Activated T-helper 2 cell treated with anti-CD3 and anti-CD28 coated beads, Interferon-gamma antibody, Interleukin-2, Interleukin-4, amounts not matched to agents 10 μg/mL and 5 μg/mL and 100 μg/mL, durations not matched to agents 14 hours and 24 hours and 36 hours (primary cell): ENCODE data around the gene NPAS3. TPM values are rescaled to one million over a fixed set of nuclear protein-coding genes. Genes with fewer than 3 reads are reported as not detected.

Experiments used
- DNase-seq: peaks from one replicate; pipeline ENCODE4 v3.0.0; 2021; ENCODE audit warnings: low spot score
- H3K27ac Mint-ChIP-seq: one replicate; pipeline ENCODE4 v1.8.0; 2021; ENCODE audit warnings: mixed read lengths
- H3K27me3 Mint-ChIP-seq: one replicate; pipeline ENCODE4 v1.8.0; 2021; ENCODE audit warnings: low read depth, mixed read lengths
- H3K36me3 Mint-ChIP-seq: one replicate; pipeline ENCODE4 v1.8.0; 2021; ENCODE audit warnings: low read depth, mixed read lengths
- H3K4me1 Mint-ChIP-seq: one replicate; pipeline ENCODE4 v1.8.0; 2021; ENCODE audit warnings: low read depth, mixed read lengths
- H3K4me3 Mint-ChIP-seq: one replicate; pipeline ENCODE4 v1.8.0; 2021; ENCODE audit warnings: low read depth, mild to moderate bottlenecking, moderate library complexity, mixed read lengths
- H3K9me3 Mint-ChIP-seq: one replicate; pipeline ENCODE4 v1.8.0; 2021; ENCODE audit warnings: mixed read lengths
- intact Hi-C: fragments of 100-400 bp; cut with micrococcal nuclease; formaldehyde crosslinking; loops from one replicate; pipeline ENCODE4 v1.15.1; 2023
- total RNA-seq: library from RNA; stranded (reverse); gene quantifications from 2 replicates; pipeline ENCODE4 v1.2.3, GENCODE V29; 2022

The NPAS3 gene
- total RNA-seq, 1 donor from 2014 or later, result not detected

- H3K36me3 Mint-ChIP-seq, result no peaks in the 10 kb centered on the region
- intact Hi-C loops, result no loop called here
- H3K4me1 Mint-ChIP-seq, result no peaks in the 10 kb centered on the region
- H3K4me3 Mint-ChIP-seq, result no peak overlapping the region
- no peaks in the 10 kb centered on the region for H3K27me3 Mint-ChIP-seq
- no peaks in the 10 kb centered on the region for H3K9me3 Mint-ChIP-seq
- no peak overlapping the region for H3K27ac Mint-ChIP-seq
- DNase-seq, result no peak
Observed at GRCh38 chr14:33123281-33123680, 184.6 kb downstream of the NPAS3 start.

GRCh38 chr14:33126433-33126832 is 187.8 kb downstream of the NPAS3 start:
- intact Hi-C loops, result no loop called here
- Mint-ChIP-seq H3K27me3 (no peaks in the 10 kb centered on the region), H3K4me1 (no peaks in the 10 kb centered on the region)

GRCh38 chr14:33127531-33127930 is 188.9 kb downstream of the NPAS3 start:
- intact Hi-C loops, result no loop called here
- no peaks in the 10 kb centered on the region for H3K4me1 Mint-ChIP-seq
- H3K9me3 Mint-ChIP-seq, result no peaks in the 10 kb centered on the region
- no peak overlapping the region for H3K27ac Mint-ChIP-seq
- H3K36me3 Mint-ChIP-seq, result no peaks in the 10 kb centered on the region
- H3K4me3 Mint-ChIP-seq, result no peak overlapping the region
- no peak for DNase-seq
- H3K27me3 Mint-ChIP-seq, result no peaks in the 10 kb centered on the region

More at GRCh38 chr14:33126433-33126832, 187.8 kb downstream of the NPAS3 start:
- Mint-ChIP-seq H3K4me3 (no peak overlapping the region), H3K9me3 (no peaks in the 10 kb centered on the region), H3K27ac (no peak overlapping the region), H3K36me3 (no peaks in the 10 kb centered on the region)
- DNase-seq, result no peak

GRCh38 chr14:33131801-33132200 is 193.1 kb downstream of the NPAS3 start:
- Mint-ChIP-seq H3K4me3 (no peak overlapping the region), H3K27ac (no peak overlapping the region), H3K27me3 (no peaks in the 10 kb centered on the region), H3K36me3 (no peaks in the 10 kb centered on the region), H3K4me1 (no peaks in the 10 kb centered on the region), H3K9me3 (no peaks in the 10 kb centered on the region)
- DNase-seq, result no peak
- intact Hi-C loops, result no loop called here

GRCh38 chr14:33134162-33134561 is 195.5 kb downstream of the NPAS3 start:
- H3K27ac Mint-ChIP-seq, result no peak overlapping the region
- no peaks in the 10 kb centered on the region for H3K4me1 Mint-ChIP-seq
- H3K27me3 Mint-ChIP-seq, result no peaks in the 10 kb centered on the region
- H3K4me3 Mint-ChIP-seq, result no peak overlapping the region
- no peaks in the 10 kb centered on the region for H3K9me3 Mint-ChIP-seq
- DNase-seq, result no peak
- H3K36me3 Mint-ChIP-seq, result no peaks in the 10 kb centered on the region
- intact Hi-C loops, result no loop called here

- H3K4me1 Mint-ChIP-seq, result no peaks in the 10 kb centered on the region
- no peaks in the 10 kb centered on the region for H3K36me3 Mint-ChIP-seq
- H3K27me3 Mint-ChIP-seq, result no peaks in the 10 kb centered on the region
- intact Hi-C loops, result no loop called here
- DNase-seq, result no peak
- no peak overlapping the region for H3K27ac Mint-ChIP-seq
- no peaks in the 10 kb centered on the region for H3K9me3 Mint-ChIP-seq
- H3K4me3 Mint-ChIP-seq, result no peak overlapping the region
Observed at GRCh38 chr14:33134975-33135374, 196.3 kb downstream of the NPAS3 start.

- Mint-ChIP-seq H3K36me3 (no peaks in the 10 kb centered on the region), H3K27ac (no peak overlapping the region), H3K9me3 (peaks cover 18% of the 10 kb centered on the region), H3K27me3 (no peaks in the 10 kb centered on the region), H3K4me3 (no peak overlapping the region), H3K4me1 (no peaks in the 10 kb centered on the region)
- DNase-seq, result no peak
- intact Hi-C loops, result no loop called here
Observed at GRCh38 chr14:33150666-33151428, 212.2 kb downstream of the NPAS3 start.

- Mint-ChIP-seq H3K4me1 (no peaks in the 10 kb centered on the region), H3K9me3 (peaks cover 4% of the 10 kb centered on the region), H3K36me3 (no peaks in the 10 kb centered on the region), H3K27me3 (no peaks in the 10 kb centered on the region), H3K27ac (no peak overlapping the region), H3K4me3 (no peak overlapping the region)
- intact Hi-C loops, result no loop called here
- no peak for DNase-seq
Observed at GRCh38 chr14:33163109-33163508, 224.4 kb downstream of the NPAS3 start.

GRCh38 chr14:33163600-33163999 is 224.9 kb downstream of the NPAS3 start:
- DNase-seq, result no peak
- Mint-ChIP-seq H3K4me1 (no peaks in the 10 kb centered on the region), H3K36me3 (no peaks in the 10 kb centered on the region), H3K4me3 (no peak overlapping the region), H3K9me3 (peaks cover 1% of the 10 kb centered on the region), H3K27me3 (no peaks in the 10 kb centered on the region), H3K27ac (no peak overlapping the region)
- intact Hi-C loops, result no loop called here

- no peaks in the 10 kb centered on the region for H3K27me3 Mint-ChIP-seq
- no peak overlapping the region for H3K27ac Mint-ChIP-seq
- H3K4me3 Mint-ChIP-seq, result no peak overlapping the region
- no peak for DNase-seq
- peaks cover 3% of the 10 kb centered on the region for H3K9me3 Mint-ChIP-seq
- intact Hi-C loops, result no loop called here
- no peaks in the 10 kb centered on the region for H3K4me1 Mint-ChIP-seq
- H3K36me3 Mint-ChIP-seq, result no peaks in the 10 kb centered on the region
Observed at GRCh38 chr14:33165144-33165925, 226.7 kb downstream of the NPAS3 start.

GRCh38 chr14:33165926-33166289 is 227.2 kb downstream of the NPAS3 start:
- H3K4me1 Mint-ChIP-seq, result no peaks in the 10 kb centered on the region
- H3K27me3 Mint-ChIP-seq, result no peaks in the 10 kb centered on the region
- H3K27ac Mint-ChIP-seq, result no peak overlapping the region
- H3K36me3 Mint-ChIP-seq, result no peaks in the 10 kb centered on the region
- peaks cover 3% of the 10 kb centered on the region for H3K9me3 Mint-ChIP-seq
- intact Hi-C loops, result no loop called here
- H3K4me3 Mint-ChIP-seq, result no peak overlapping the region
- no peak for DNase-seq

- Mint-ChIP-seq H3K4me3 (no peak overlapping the region), H3K9me3 (no peaks in the 10 kb centered on the region), H3K27me3 (no peaks in the 10 kb centered on the region), H3K27ac (no peak overlapping the region), H3K4me1 (no peaks in the 10 kb centered on the region), H3K36me3 (no peaks in the 10 kb centered on the region)
- no peak for DNase-seq
- intact Hi-C loops, result no loop called here
Observed at GRCh38 chr14:33175951-33176350, 237.3 kb downstream of the NPAS3 start.

GRCh38 chr14:33184587-33184986 is 245.9 kb downstream of the NPAS3 start:
- intact Hi-C loops, result no loop called here
- no peak for DNase-seq
- no peak overlapping the region for H3K4me3 Mint-ChIP-seq
- no peaks in the 10 kb centered on the region for H3K36me3 Mint-ChIP-seq
- no peaks in the 10 kb centered on the region for H3K4me1 Mint-ChIP-seq
- H3K27ac Mint-ChIP-seq, result no peak overlapping the region
- H3K27me3 Mint-ChIP-seq, result no peaks in the 10 kb centered on the region
- no peaks in the 10 kb centered on the region for H3K9me3 Mint-ChIP-seq
